ENCODE data around the gene SPTBN1.

- peak; percentile 39 for TF ChIP-seq CTCF (IDR thresholded peaks at IDR 0.05; ENCODE audit: borderline replicate concordance, extremely low read depth, low read length, poor library complexity, severe bottlenecking)
- no peak for TF ChIP-seq EZH2 (IDR thresholded peaks at IDR 0.05; ENCODE audit: borderline replicate concordance, low read depth, low read length, severe bottlenecking)
Observed at GRCh38 chr2:54574860-54575247, 118.7 kb downstream of the SPTBN1 start.

Measured in DND-41 (cell line).